Measurements from ENCODE around the gene RABGAP1L. TPM values are rescaled to one million over a fixed set of nuclear protein-coding genes. Genes with fewer than 3 reads are reported as not detected.

RABGAP1L gene
- total RNA-seq, 1 experiment from 2014 or later: 57.4 TPM

DNA sequence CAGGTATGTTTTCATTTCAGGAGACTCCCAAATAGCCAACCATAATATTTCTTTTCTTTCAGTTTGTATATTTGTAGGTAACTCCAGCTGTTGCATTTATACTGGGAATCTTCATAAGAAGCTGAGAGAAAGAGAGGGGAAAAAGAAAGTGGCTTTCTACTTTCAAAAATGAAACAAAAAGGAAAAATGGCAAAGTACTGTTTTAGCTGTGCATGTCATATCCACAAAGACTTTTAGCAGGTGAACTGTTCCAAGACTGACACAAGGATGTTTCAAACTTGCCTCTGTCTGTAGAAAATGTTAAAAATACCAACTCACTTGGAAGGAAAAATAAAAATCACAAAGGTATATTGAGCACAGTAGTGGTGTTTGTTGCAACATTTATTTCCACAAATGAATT, 798.5 kb downstream of the RABGAP1L start:
- POLR2A ChIA-PET (ENCODE audit: unreplicated experiment): no interaction called here
- CTCF ChIA-PET: no interaction called here
- Histone ChIP-seq H3K27ac (no peak overlapping the region), H3K4me2 (no peak overlapping the region), H3K27me3 (ENCODE audit: insufficient read depth, low read depth) (no peaks in the 10 kb centered on the region), H3K9me2 (ENCODE audit: insufficient read depth) (no peaks in the 10 kb centered on the region), H3K36me3 (ENCODE audit: low read depth) (no peaks in the 10 kb centered on the region), H3K79me2 (ENCODE audit: low read depth) (no peaks in the 10 kb centered on the region), H3K4me1 (replicated peaks; ENCODE audit: insufficient read depth) (peaks cover 24% of the 10 kb centered on the region), H3F3A (ENCODE audit: insufficient read depth, low read depth) (peaks cover 16% of the 10 kb centered on the region; the same call in 1 of the 2 replicates), H3K4me3 (no peak overlapping the region), H4K20me1 (ENCODE audit: insufficient read depth) (no peaks in the 10 kb centered on the region), H2AFZ (no peak overlapping the region), H3K9me3 (ENCODE audit: insufficient read depth, low read depth) (no peaks in the 10 kb centered on the region)
- BruUV-seq (replicated peaks): no TSS peak
- no peak for DNase-seq
- TF ChIP-seq, protein P1, sequence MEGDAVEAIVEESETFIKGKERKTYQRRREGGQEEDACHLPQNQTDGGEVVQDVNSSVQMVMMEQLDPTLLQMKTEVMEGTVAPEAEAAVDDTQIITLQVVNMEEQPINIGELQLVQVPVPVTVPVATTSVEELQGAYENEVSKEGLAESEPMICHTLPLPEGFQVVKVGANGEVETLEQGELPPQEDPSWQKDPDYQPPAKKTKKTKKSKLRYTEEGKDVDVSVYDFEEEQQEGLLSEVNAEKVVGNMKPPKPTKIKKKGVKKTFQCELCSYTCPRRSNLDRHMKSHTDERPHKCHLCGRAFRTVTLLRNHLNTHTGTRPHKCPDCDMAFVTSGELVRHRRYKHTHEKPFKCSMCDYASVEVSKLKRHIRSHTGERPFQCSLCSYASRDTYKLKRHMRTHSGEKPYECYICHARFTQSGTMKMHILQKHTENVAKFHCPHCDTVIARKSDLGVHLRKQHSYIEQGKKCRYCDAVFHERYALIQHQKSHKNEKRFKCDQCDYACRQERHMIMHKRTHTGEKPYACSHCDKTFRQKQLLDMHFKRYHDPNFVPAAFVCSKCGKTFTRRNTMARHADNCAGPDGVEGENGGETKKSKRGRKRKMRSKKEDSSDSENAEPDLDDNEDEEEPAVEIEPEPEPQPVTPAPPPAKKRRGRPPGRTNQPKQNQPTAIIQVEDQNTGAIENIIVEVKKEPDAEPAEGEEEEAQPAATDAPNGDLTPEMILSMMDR (conservative IDR thresholded peaks at IDR 0.05): no peak
- TF ChIP-seq EZH2 (IDR thresholded peaks at IDR 0.05; ENCODE audit: low read depth): no peak
- intact Hi-C loops (cut with micrococcal nuclease; ENCODE audit: unreplicated experiment): no loop called here

DNA sequence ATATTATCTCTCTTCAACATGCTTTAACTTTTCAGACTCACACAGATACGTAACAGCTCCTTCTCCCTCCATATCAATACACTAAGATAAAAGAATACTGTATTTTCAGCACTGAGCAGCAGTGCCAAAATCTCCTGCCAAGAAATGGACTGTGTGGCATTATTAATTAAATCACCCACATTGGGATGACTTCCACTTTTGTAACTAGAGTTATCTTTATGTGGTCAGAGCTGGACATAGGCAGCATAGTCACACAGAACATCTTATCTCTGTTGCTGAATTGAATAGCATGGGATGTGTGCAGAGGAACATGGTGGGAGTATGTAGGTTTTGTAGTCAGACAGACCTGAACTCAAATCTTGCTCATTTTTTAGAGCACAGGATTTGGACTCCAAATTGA, 799.1 kb downstream of the RABGAP1L start:
- H4K20me1 ChIP-seq (ENCODE audit: insufficient read depth): no peaks in the 10 kb centered on the region
- H3K36me3 ChIP-seq (ENCODE audit: low read depth): no peaks in the 10 kb centered on the region
- H3K4me2 ChIP-seq: no peak overlapping the region
- no peak overlapping the region for H3K27ac ChIP-seq
- intact Hi-C loops (cut with micrococcal nuclease; ENCODE audit: unreplicated experiment): no loop called here
- TF ChIP-seq, protein P1 (conservative IDR thresholded peaks at IDR 0.05): no peak
- no peak for TF ChIP-seq EZH2 (IDR thresholded peaks at IDR 0.05; ENCODE audit: low read depth)
- ChIA-PET POLR2A (ENCODE audit: unreplicated experiment) (no interaction called here), CTCF (no interaction called here)
- peaks cover 22% of the 10 kb centered on the region for H3K4me1 ChIP-seq (replicated peaks; ENCODE audit: insufficient read depth)
- H3K9me2 ChIP-seq (ENCODE audit: insufficient read depth): no peaks in the 10 kb centered on the region
- no TSS peak for BruUV-seq (replicated peaks)
- no peaks in the 10 kb centered on the region for H3K9me3 ChIP-seq (ENCODE audit: insufficient read depth, low read depth)
- no peak overlapping the region for H2AFZ ChIP-seq
- no peak for DNase-seq
- H3F3A ChIP-seq (ENCODE audit: insufficient read depth, low read depth): peaks cover 13% of the 10 kb centered on the region; the same call in 1 of the 2 replicates
- no peak overlapping the region for H3K4me3 ChIP-seq
- no peaks in the 10 kb centered on the region for H3K27me3 ChIP-seq (ENCODE audit: insufficient read depth, low read depth)
- no peaks in the 10 kb centered on the region for H3K79me2 ChIP-seq (ENCODE audit: low read depth)

DNA sequence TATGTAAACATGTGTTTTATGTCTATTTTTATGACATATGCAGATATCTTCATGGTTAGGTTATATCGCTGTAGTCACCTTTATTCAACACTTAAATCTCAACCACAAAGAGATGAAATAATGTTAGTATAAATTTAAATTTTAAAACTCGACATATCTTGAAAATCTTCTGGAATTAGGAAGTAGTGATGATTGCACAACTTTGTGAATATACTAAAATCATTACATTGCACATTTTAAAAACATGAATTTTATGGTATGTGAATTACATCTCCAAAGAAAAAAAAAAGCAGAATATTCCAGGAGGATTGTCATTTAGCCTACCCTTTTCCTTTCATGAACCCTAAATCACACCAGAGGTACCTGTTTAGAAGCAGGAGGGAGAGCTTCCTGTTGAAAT, 801.0 kb downstream of the RABGAP1L start:
- H2AFZ ChIP-seq: no peak overlapping the region
- BruUV-seq (replicated peaks): no TSS peak
- no peak for TF ChIP-seq EZH2 (IDR thresholded peaks at IDR 0.05; ENCODE audit: low read depth)
- H3K4me2 ChIP-seq: no peak overlapping the region
- no peak for DNase-seq
- H3F3A ChIP-seq (ENCODE audit: insufficient read depth, low read depth): peaks cover 16% of the 10 kb centered on the region
- no peak overlapping the region for H3K27ac ChIP-seq
- ChIA-PET POLR2A (ENCODE audit: unreplicated experiment) (no interaction called here), CTCF (no interaction called here)
- H3K79me2 ChIP-seq (ENCODE audit: low read depth): no peaks in the 10 kb centered on the region
- H4K20me1 ChIP-seq (ENCODE audit: insufficient read depth): no peaks in the 10 kb centered on the region
- H3K9me2 ChIP-seq (ENCODE audit: insufficient read depth): no peaks in the 10 kb centered on the region
- no peak overlapping the region for H3K4me3 ChIP-seq
- H3K9me3 ChIP-seq (ENCODE audit: insufficient read depth, low read depth): no peaks in the 10 kb centered on the region
- intact Hi-C loops (cut with micrococcal nuclease; ENCODE audit: unreplicated experiment): no loop called here
- peaks cover 23% of the 10 kb centered on the region for H3K4me1 ChIP-seq (replicated peaks; ENCODE audit: insufficient read depth)
- no peaks in the 10 kb centered on the region for H3K36me3 ChIP-seq (ENCODE audit: low read depth)
- H3K27me3 ChIP-seq (ENCODE audit: insufficient read depth, low read depth): no peaks in the 10 kb centered on the region

DNA sequence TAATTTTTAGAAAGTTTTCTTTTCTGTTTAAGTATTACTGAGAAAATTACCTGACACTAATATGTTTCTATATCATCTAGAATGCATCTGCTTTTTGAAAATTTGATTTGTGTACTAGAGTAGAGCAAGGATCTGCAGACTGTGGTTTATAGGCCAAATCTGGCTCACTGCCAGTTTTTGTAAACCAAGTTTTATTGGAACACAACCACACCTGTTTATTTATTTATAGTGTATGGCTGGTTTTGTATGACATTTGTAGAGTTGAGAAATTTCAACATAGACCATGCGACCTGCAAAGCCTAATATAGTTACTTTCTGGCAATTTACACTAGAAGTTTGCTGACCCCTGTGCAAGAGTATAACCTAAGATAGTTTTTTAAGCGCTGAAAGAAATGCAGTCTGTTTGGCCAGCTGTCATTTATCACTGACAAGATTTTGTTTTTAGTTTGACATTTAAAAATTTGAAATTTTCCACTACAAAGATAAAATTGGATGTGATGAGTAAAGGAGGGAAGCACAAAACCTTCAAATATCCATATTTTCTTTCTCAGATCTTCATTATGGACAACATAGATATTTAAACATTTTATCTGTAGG, 804.3 kb downstream of the RABGAP1L start:
- no peaks in the 10 kb centered on the region for H3K27me3 ChIP-seq (ENCODE audit: insufficient read depth, low read depth)
- ChIA-PET POLR2A (ENCODE audit: unreplicated experiment) (interaction anchor here (0.6 kb wide), 1 partner anchor 13 kb away, joined by 4 read pairs; no protein-coding TSS in a partner anchor), CTCF (no interaction called here)
- no peaks in the 10 kb centered on the region for H3K36me3 ChIP-seq (ENCODE audit: low read depth)
- H4K20me1 ChIP-seq (ENCODE audit: insufficient read depth): no peaks in the 10 kb centered on the region
- DNase-seq: peak in 1 of 2 experiments; percentile 44
- no peak overlapping the region for H2AFZ ChIP-seq
- peaks cover 32% of the 10 kb centered on the region for H3F3A ChIP-seq (ENCODE audit: insufficient read depth, low read depth)
- TF ChIP-seq, protein P1 (conservative IDR thresholded peaks at IDR 0.05): no peak
- TF ChIP-seq EZH2 (IDR thresholded peaks at IDR 0.05; ENCODE audit: low read depth): no peak
- no peaks in the 10 kb centered on the region for H3K79me2 ChIP-seq (ENCODE audit: low read depth)
- H3K4me3 ChIP-seq: no peak overlapping the region
- H3K27ac ChIP-seq: peak overlapping the region; percentile 83
- H3K4me1 ChIP-seq (replicated peaks; ENCODE audit: insufficient read depth): peaks cover 56% of the 10 kb centered on the region
- H3K4me2 ChIP-seq: peak overlapping the region; percentile 60
- H3K9me2 ChIP-seq (ENCODE audit: insufficient read depth): no peaks in the 10 kb centered on the region
- no peaks in the 10 kb centered on the region for H3K9me3 ChIP-seq (ENCODE audit: insufficient read depth, low read depth)
- no TSS peak for BruUV-seq (replicated peaks)
- intact Hi-C loops (cut with micrococcal nuclease; ENCODE audit: unreplicated experiment): loop anchor here (2.0 kb wide), 1 partner anchor 35 kb away; the partner anchor contains the start of gene CACYBP
